Measurements from ENCODE around the gene PFN4. TPM values are rescaled to one million over a fixed set of nuclear protein-coding genes. Genes with fewer than 3 reads are reported as not detected.
"Not testable (repeated sequence)": the region's sequence is repeated elsewhere in the genome, so short reads cannot be mapped to it uniquely, and the experiment has no call there.

The PFN4 gene
- total RNA-seq, 4 donors from 2014 or later = not detected

GRCh38 chr2:24115057-24115456 is 8.1 kb downstream of the PFN4 start:
- no peaks in the 10 kb centered on the region for H3K9me3 ChIP-seq
- no peak overlapping the region for H3K27ac ChIP-seq
- peaks cover 0 to 5% (median 0%) of the 10 kb centered on the region in 3 donors for H3K36me3 ChIP-seq
- no peak for TF ChIP-seq POLR2A (IDR thresholded peaks at IDR 0.05)
- TF ChIP-seq, protein P1, sequence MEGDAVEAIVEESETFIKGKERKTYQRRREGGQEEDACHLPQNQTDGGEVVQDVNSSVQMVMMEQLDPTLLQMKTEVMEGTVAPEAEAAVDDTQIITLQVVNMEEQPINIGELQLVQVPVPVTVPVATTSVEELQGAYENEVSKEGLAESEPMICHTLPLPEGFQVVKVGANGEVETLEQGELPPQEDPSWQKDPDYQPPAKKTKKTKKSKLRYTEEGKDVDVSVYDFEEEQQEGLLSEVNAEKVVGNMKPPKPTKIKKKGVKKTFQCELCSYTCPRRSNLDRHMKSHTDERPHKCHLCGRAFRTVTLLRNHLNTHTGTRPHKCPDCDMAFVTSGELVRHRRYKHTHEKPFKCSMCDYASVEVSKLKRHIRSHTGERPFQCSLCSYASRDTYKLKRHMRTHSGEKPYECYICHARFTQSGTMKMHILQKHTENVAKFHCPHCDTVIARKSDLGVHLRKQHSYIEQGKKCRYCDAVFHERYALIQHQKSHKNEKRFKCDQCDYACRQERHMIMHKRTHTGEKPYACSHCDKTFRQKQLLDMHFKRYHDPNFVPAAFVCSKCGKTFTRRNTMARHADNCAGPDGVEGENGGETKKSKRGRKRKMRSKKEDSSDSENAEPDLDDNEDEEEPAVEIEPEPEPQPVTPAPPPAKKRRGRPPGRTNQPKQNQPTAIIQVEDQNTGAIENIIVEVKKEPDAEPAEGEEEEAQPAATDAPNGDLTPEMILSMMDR (IDR thresholded peaks at IDR 0.05) = no peak
- DNase-seq = no peak
- intact Hi-C loops (cut with DNase I) = no loop called here
- H3K4me1 ChIP-seq = no peaks in the 10 kb centered on the region
- no peaks in the 10 kb centered on the region for H3K27me3 ChIP-seq
- H3K4me3 ChIP-seq = no peak overlapping the region
- WGBS, 2 donors = 93 to 94% methylated on average over 1 of the region's 2 CpGs

DNA sequence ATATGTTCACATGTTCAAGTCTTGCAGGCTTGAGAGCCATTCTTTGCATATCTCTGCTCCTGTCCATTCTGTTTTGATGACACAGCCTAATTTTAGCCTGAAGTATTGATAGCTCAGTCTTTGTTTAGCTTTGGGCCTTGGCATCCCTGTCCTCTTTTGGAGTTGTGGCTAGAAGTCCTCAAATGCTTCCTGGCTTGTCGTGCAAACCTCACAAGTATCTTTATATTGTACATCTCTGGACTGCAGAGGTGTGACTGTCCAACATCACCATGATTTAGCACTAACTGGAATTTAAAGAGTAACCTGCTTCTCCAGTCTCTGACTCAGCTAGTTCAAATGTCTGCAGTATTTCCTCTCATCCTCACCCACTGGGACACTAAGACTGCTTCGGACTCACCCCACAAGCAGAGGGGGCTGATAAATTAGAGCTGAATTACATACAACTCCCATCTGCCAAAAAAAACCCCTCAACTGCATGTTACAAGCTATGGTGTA is 11.7 kb downstream of the PFN4 start:
- Histone ChIP-seq H3K4me1 (no peaks in the 10 kb centered on the region), H3K27me3 (no peaks in the 10 kb centered on the region), H3K36me3 (peaks cover 0 to 5% (median 0%) of the 10 kb centered on the region in 3 donors), H3K9me3 (no peaks in the 10 kb centered on the region), H3K27ac (peak overlapping the region in 2 of 4 donors; percentile 11 to 34), H3K4me3 (no peak overlapping the region)
- DNase-seq = no peak
- TF ChIP-seq, protein P1 (IDR thresholded peaks at IDR 0.05) = no peak
- TF ChIP-seq POLR2A (IDR thresholded peaks at IDR 0.05) = no peak
- WGBS, 2 donors = 29 to 59% methylated on average over 2 of the region's 2 CpGs
- intact Hi-C loops (cut with DNase I) = no loop called here

GRCh38 chr2:24110660-24111303 is 12.4 kb downstream of the PFN4 start:
- Histone ChIP-seq H3K27me3 (no peaks in the 10 kb centered on the region), H3K9me3 (no peaks in the 10 kb centered on the region), H3K4me1 (no peaks in the 10 kb centered on the region), H3K36me3 (peaks cover 0 to 5% (median 0%) of the 10 kb centered on the region in 3 donors), H3K4me3 (no peak overlapping the region), H3K27ac (peak overlapping the region in 3 of 4 donors; percentile 11 to 34 (median 32))
- no peak for TF ChIP-seq POLR2A (IDR thresholded peaks at IDR 0.05)
- TF ChIP-seq, protein P1 (IDR thresholded peaks at IDR 0.05) = no peak
- WGBS, 2 donors = 75 to 87% methylated on average over 4 to 7 of the region's 7 CpGs
- intact Hi-C loops (cut with DNase I) = no loop called here
- no peak for DNase-seq

GRCh38 chr2:24109431-24109830 is 13.7 kb downstream of the PFN4 start:
- H3K9me3 ChIP-seq; H3K27ac ChIP-seq; intact Hi-C loops (cut with DNase I); H3K36me3 ChIP-seq; H3K4me3 ChIP-seq; DNase-seq; H3K27me3 ChIP-seq; H3K4me1 ChIP-seq: not testable (repeated sequence)
- WGBS, 2 donors = 81 to 93% methylated on average over 1 of the region's 1 CpG

GRCh38 chr2:24107336-24107735 is 15.8 kb downstream of the PFN4 start:
- H3K4me3 ChIP-seq = no peak overlapping the region
- DNase-seq = no peak
- H3K27ac ChIP-seq = no peak overlapping the region
- intact Hi-C loops (cut with DNase I) = no loop called here
- TF ChIP-seq, protein P1 (IDR thresholded peaks at IDR 0.05) = no peak
- TF ChIP-seq POLR2A (IDR thresholded peaks at IDR 0.05) = no peak
- 83 to 96% methylated on average over 1 of the region's 1 CpG for WGBS, 2 donors
- H3K4me1 ChIP-seq = peaks cover 0 to 11% (median 0%) of the 10 kb centered on the region in 3 donors
- H3K36me3 ChIP-seq = no peaks in the 10 kb centered on the region
- no peaks in the 10 kb centered on the region for H3K27me3 ChIP-seq
- H3K9me3 ChIP-seq = no peaks in the 10 kb centered on the region

All from esophagus squamous epithelium (tissue), 5 donors.